ENCODE data around the gene FARP2.

DNA sequence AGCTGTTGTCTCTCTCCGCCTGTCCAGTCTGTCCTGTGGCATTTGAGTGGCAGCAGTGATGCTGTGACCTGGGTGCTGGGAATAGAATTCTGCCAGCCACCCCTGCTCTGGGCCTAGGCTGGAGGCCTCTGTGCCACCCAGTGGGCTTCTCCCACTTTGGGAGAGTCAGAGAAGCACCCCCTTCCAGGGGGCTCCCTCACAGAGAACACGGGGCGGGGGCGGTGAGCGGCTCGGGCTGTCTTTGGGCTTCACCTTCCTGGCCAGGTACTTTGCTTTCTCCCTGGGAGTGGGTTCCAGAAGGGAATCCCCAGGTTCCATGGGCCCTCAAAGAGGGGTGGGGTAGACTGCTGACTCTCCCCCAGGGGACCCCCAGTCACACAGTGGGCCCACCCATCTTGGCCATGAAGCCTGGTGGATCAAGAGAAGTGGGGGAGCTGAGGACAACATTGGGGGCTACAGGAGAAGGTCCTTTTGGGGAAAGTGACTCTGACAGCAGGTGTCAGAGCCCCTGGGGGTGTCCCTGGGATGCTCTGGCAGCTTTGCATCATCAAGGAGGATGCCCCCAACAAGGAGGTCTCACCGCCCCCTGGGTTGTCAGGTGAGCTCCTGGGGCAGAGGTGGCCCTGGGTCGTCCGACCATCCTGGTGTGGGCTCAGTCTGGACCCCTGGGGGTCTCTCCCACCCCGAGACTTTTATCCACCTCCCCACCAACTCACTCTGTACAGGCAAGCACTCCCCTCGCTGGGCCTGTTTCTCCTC is 183.7 kb downstream of the FARP2 start:
- TF ChIP-seq, protein P1, sequence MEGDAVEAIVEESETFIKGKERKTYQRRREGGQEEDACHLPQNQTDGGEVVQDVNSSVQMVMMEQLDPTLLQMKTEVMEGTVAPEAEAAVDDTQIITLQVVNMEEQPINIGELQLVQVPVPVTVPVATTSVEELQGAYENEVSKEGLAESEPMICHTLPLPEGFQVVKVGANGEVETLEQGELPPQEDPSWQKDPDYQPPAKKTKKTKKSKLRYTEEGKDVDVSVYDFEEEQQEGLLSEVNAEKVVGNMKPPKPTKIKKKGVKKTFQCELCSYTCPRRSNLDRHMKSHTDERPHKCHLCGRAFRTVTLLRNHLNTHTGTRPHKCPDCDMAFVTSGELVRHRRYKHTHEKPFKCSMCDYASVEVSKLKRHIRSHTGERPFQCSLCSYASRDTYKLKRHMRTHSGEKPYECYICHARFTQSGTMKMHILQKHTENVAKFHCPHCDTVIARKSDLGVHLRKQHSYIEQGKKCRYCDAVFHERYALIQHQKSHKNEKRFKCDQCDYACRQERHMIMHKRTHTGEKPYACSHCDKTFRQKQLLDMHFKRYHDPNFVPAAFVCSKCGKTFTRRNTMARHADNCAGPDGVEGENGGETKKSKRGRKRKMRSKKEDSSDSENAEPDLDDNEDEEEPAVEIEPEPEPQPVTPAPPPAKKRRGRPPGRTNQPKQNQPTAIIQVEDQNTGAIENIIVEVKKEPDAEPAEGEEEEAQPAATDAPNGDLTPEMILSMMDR (IDR thresholded peaks at IDR 0.05; ENCODE audit: insufficient read depth, low read depth, low read length): no peak
- no peak for TF ChIP-seq EZH2 (IDR thresholded peaks at IDR 0.05; ENCODE audit: insufficient read depth, low read length)

All from astrocyte (in vitro differentiated cells and primary cell).